HPDE6-E6E7 (cell line): Measurements from ENCODE around the gene KLHL22.

Experiments
- DNase-seq: peaks from one replicate; pipeline ENCODE4 v3.0.0; 2011; ENCODE audit warnings: missing footprints; ENCODE audit errors: extremely low spot score

The KLHL22 gene

GRCh38 chr22:20432244-20432686 lies 63.3 kb downstream of the KLHL22 start:
- no peak for DNase-seq

GRCh38 chr22:20431511-20432192 lies 63.9 kb downstream of the KLHL22 start:
- DNase-seq: no peak

DNA sequence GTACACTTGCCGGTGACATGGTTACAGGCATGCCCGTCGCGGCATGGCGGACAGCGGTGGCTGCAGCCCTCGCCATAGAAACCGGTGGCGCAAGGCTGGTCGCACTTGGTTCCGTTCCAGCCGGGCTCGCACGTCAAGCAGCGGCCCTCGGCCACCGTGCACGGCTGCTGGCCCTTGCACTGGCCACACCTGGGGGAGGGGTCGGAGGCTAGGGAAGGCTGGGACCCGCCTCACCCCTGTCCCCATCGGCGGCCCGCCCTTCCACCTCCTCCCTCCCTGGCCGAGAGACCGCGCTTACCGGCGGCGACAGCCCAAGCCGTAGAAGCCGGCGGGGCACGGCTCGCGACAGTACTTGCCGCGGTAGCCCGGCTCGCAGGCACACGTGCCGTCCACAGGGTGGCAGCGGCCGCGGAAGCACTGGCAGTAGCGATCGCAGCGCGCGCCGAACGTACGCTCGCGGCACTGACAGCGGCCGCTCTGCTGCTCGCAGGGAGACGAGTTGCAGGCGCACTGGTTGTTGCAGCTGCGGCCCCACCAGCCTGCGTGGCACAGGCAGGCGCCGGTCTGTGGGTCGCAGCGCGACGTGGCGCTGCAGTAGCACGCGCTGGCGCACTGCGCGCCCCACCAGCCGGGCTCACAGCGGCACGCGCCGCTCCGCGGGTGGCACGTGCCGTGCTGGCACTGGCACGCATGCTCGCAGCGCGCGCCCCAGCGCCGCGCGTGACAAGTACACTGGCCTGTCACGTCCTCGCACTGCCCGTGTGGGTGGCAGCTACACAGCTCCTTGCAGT lies 64.7 kb downstream of the KLHL22 start:
- DNase-seq: peak; percentile 79

DNA sequence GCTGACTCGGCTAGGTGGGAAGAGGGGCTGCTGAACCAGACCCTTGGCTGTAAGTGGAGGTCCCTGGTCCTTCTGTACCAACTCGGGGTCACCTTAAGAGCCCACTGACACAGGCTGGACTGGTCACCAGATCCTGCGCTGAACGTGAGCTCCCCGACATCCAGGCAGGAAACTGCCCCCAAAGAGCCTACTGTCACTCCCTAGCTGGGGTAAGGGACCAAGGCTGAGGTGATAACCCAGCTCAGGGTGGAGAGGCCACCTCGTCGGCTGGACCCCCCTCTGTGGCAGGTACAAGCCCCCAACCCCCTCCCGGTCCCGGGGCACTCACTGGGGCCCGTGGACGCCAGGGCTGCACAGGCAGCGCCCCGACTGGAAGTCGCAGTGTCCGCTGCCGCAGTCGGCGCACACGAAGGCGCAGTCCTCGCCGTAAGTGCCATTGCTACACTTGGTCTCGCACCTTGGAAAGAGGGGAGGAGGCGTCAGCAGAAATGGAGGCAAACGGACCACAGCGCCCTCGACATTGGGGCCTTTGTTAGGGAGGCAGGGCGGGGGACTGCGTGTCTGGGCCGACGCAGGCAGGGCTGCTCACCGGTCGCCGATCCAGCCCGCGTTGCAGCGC lies 65.4 kb downstream of the KLHL22 start:
- no peak for DNase-seq

GRCh38 chr22:20429254-20430100 lies 66.1 kb downstream of the KLHL22 start:
- no peak for DNase-seq

DNA sequence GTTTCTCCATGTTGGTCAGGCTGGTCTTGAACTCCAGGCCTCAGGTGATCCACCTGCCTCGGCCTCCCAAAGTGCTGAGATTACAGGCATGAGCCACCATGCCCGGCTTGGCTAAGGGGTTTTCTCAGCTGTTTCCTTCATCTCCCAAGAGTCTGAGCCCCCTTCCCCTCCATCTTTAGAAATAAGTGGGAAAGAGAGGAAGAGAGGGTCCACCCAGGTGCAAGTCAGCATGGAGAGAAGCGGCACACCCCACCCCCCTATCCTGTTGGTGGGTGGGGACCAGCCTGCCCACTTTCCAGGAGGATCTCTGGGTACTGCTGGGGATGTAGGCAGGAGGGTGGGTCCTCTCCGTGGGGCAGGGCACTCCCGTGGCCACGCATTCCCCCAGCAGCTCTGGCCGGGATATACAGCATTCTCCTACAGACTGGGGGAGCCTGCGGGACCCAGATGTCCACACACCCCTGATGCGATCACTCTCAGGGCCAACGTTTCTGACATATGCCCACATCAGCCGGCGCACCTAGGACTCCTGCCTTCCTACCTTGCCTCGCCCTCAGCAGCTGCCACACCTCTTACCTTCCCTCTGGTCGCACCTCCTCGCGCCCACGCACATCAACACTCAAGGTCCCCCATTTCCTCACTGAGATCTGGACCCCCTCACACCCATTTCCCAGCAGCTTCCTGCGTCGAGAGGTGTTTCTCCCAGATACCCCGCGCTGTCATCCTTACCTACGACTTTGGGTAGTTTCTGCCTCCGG lies 66.9 kb downstream of the KLHL22 start:
- DNase-seq: no peak

- no peak for DNase-seq
Measured at GRCh38 chr22:20427945-20428417, 67.6 kb downstream of the KLHL22 start.

DNA sequence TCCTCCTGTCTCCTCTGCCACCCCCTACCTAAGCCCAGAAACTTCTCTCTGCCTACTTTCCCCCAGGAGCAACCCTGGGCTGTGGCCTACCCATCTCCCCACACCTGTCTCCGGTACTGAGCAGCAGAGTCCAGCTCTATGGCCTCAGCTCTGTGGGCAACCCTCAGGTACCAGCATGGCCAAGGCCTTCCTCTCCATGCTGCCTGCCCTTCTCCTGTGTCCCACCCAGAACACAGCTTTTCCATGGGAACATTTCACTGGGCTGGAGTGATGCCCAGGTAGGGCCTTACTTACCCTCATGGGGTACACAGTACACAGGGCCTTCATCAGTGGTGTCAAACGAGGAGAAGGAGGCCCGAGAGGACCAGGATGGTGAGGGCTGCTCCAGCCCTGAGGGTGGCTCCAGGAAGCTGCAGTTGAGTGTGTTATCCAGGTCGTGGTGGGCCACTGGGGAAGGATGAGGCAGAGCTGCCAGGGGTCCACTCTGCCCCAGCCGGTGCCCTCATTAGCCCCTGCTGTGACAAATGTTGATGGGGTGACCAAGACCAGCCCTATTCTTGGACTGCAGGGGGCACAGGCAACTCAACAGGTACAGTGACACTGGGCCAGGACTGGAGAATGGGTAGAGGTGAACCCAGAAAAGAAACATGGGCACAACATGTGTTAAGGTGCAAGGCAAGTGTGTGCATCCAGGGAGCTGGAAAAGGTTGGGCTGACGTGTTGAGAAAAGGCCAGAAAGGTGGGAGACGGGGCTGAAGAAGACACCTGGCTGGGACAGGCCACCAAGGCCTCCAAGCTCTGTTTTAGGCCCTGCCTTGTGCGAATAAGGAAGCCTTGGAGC lies 68.3 kb downstream of the KLHL22 start:
- DNase-seq: no peak

DNA sequence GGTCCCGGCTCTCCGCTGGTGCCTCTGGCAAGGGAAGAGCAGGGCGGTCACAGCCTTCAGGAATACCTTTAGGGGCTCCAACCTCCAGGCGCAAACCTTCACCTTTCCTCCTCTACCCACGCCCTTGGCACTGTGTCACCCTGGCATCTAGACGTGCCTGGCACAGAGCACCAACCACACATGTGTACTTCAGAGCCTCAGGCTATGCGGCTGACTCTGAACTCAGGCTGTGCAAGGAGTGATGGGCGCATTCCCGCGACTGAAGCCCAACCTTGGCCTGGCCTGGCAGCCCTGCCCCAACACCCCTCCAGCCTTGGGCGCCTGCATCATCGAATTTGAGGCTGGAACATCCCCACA lies 69.4 kb downstream of the KLHL22 start:
- DNase-seq: no peak

DNA sequence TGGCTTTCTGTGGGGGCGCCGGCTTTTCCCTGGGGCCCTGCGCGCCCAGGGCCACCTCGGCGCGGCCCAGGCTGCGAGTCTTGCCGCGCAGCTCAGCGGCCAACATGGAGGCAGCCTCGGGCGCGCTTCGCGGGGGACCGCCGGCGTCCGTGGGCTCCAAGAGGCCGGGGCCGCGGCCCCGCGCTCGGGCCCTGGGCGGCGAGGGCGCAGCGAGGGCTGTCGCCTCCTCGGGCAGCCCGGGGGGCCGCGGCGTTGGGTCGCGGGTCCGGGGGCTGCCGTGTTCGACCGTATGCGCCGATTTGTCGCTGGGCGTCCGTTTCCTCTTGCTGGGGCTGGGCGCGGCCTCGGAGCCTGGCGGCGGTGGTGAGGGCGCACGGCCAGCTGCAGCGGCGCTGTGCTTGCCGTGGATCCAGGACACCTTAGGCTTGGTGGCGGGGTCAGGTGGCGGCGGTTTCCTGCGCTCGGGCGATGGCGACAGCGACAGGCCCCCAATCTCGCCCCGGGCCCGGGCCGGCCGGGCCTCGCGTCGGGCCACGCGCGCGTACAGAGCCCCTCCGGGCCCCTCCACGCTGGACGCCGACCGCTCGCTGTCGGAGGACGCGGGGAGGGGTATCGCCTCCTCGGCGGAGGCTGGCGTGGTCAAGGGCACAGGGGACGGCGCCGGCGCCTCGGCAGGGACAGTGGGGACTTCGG lies 69.9 kb downstream of the KLHL22 start:
- DNase-seq: no peak

- DNase-seq: peak; percentile 51
Measured at GRCh38 chr22:20424932-20425565, 70.5 kb downstream of the KLHL22 start.

- no peak for DNase-seq
Measured at GRCh38 chr22:20424568-20424931, 71.0 kb downstream of the KLHL22 start.

DNA sequence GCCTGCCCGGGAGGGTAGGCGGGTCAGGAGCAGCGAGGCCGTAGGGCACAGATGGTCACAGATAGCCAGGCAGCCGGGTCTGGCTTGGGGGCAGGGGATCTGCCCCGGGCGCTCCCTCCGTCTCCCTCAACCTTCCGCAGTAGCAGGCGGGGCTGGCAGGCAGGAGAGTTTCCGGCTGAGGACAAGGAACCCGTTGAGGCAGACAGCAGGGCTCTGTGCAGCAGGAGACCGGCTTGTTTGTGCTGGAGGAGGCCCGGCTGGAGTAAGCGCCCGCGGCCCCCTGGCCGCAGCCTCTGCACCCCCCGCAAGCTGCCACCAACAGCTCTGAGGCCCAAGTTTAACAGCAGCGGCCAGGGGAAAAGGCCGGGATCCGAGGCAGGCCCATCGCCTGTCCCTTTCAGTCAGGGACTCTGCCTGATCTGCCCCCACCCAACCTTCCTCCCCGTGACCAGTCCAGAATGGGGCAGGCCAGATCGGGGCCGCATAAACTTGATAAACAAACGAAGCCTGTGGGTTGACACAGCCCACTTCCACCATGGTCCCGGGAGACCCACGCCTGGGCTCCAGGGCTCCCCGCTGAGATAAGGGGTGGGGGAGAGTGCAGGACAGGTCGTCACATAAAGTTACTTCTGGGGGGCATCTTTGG lies 71.6 kb downstream of the KLHL22 start:
- DNase-seq: no peak

DNA sequence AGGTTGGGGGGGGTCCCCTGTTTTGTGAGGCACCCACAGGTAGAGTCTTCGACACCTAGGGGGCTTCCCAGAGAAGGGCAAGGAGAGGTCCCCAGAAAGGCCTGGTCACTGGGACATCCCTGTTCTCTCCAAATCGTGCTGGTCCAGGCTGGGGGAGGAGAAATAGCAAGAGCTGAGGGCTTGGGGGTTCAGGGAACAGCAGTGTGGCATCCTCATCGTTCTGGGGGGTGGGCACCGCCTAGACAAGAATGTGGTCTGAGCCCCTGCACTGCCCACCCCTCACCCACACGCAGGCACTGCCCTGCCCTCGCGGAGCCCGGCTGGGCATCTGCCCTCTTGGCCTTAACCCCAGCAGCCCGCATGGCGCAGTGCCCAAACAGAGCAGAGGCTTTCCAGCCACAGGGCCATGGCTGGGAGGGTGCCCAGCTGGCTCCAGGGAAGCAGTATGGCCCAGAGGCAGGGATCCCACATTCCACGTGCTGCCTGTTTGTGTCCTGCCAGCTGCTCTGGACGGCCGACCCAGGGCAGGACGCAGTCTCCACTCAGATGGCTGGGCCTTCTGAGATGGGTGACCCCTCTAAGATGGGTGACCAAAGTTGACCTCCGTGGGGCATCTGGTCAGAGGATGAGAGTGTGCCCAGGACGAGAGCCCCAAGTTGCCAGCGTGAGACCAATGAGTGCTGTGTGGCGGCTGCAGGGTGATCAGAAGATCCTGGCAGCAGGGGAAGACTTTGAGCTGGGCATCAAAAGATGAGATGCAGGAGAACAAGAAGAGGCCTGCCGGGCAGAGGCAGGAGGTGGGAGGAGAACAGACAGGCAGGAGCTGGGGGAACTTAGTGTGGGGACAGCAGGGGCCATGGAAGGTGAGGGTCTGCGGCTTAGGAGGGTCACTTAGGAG lies 72.3 kb downstream of the KLHL22 start:
- DNase-seq: no peak

GRCh38 chr22:20422271-20423007 lies 73.2 kb downstream of the KLHL22 start:
- DNase-seq: no peak

DNA sequence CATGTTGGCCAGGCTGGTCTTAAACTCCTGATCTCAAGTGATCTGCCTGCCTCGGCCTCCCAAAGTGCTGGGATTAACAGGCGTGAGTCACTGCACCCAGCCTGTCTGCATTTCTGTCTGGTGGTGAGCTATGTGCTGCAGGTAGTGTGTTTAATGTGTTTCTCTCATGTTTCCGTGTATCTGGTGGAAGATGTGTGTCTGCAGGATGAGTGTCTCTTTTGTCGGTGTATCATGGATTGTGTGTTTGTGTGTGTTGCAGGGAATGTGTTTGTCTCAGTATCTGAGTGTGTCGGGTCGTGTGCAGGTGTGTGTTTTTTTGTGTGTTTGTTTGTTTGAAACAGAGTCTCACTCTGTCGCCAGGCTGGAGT lies 74.1 kb downstream of the KLHL22 start:
- no peak for DNase-seq
